CD4-positive, alpha-beta T cell (primary cell): ENCODE results near the gene PRKAG1. TPM values are rescaled to one million over a fixed set of nuclear protein-coding genes. Genes with fewer than 3 reads are reported as not detected.

Experiments used
- ATAC-seq: fragments of 200-7000 bp; cut with Tn5 transposase; one replicate; pipeline ENCODE4 v1.10.0; 2022; ENCODE audit warnings: mild to moderate bottlenecking; ENCODE audit not compliant: poor library complexity
- CTCF ChIA-PET: fragments of 350-600 bp; sonication (Branson Sonifier 250); formaldehyde crosslinking; loops from one replicate; lab custom pipeline; 2021; ENCODE audit warnings: antibody characterized with exemption, inconsistent platforms; lab: Charles Lee
- POLR2A ChIA-PET: fragments of 350-600 bp; sonication (Branson Sonifier 250); formaldehyde crosslinking; loops from one replicate; lab custom pipeline; 2021; ENCODE audit warnings: antibody characterized with exemption, inconsistent platforms; lab: Charles Lee
- DNase-seq, 14 experiments: peaks; one replicate each; pipeline ENCODE4 v3.0.0-alpha.2; 2013 to 2020; ENCODE audit warnings: mixed read lengths in 2 of 14
- H3K27ac ChIP-seq, 2 donors: one replicate each; pipeline versions ENCODE4 v1.5.1 to v1.7.0; 2013; ENCODE audit warnings: low read length in 2 of 2, low read depth in 1 of 2, mild to moderate bottlenecking in 1 of 2
- H3K27me3 ChIP-seq, 2 experiments: 1 replicate in 1 of 2; 2 replicates in 1 of 2; pipeline versions ENCODE4 v1.6.1 to v1.7.0; 2013; ENCODE audit warnings: low read length in 2 of 2, control low read depth in 1 of 2, mild to moderate bottlenecking in 1 of 2, moderate library complexity in 1 of 2; ENCODE audit not compliant: insufficient read depth in 2 of 2, control insufficient read depth in 1 of 2
- H3K36me3 ChIP-seq: one replicate; pipeline ENCODE4 v1.6.1; 2013; ENCODE audit warnings: low read length, control low read depth; ENCODE audit not compliant: insufficient read depth
- H3K4me1 ChIP-seq: one replicate; pipeline ENCODE4 v1.6.1; 2013; ENCODE audit warnings: low read length, control low read depth; ENCODE audit not compliant: insufficient read depth
- H3K4me3 ChIP-seq: one replicate; pipeline ENCODE4 v1.5.1; 2013; ENCODE audit warnings: mild to moderate bottlenecking, low read length, moderate library complexity
- H3K9me3 ChIP-seq, 2 experiments: 1 replicate in 1 of 2; 2 replicates in 1 of 2; pipeline versions ENCODE4 v1.6.1 to v1.7.0; 2013; ENCODE audit warnings: low read length in 2 of 2, mild to moderate bottlenecking in 2 of 2, control low read depth in 1 of 2, moderate library complexity in 1 of 2; ENCODE audit not compliant: control insufficient read depth in 1 of 2, insufficient read depth in 1 of 2
- H3K27ac Mint-ChIP-seq: one replicate; pipeline ENCODE4 v1.8.0; 2020; ENCODE audit warnings: mixed read lengths
- H3K27me3 Mint-ChIP-seq: one replicate; pipeline ENCODE4 v1.8.0; 2021; ENCODE audit warnings: mixed read lengths
- H3K36me3 Mint-ChIP-seq: one replicate; pipeline ENCODE4 v1.8.0; 2021; ENCODE audit warnings: low read depth, mixed read lengths
- H3K4me1 Mint-ChIP-seq: one replicate; pipeline ENCODE4 v1.8.0; 2021; ENCODE audit warnings: low read depth, mixed read lengths
- H3K4me3 Mint-ChIP-seq: one replicate; pipeline ENCODE4 v1.8.0; 2020; ENCODE audit warnings: mild to moderate bottlenecking, mixed read lengths
- H3K9me3 Mint-ChIP-seq: one replicate; pipeline ENCODE4 v1.8.0; 2020; ENCODE audit warnings: mixed read lengths
- CTCF ChIP-seq: fragments of 200-600 bp; IDR thresholded peaks from one replicate; pipeline ENCODE4 v1.8.0; 2022; ENCODE audit warnings: antibody characterized with exemption, mild to moderate bottlenecking
- intact Hi-C, 2 experiments: fragments of 100-400 bp; cut with DNase I in 1 of 2; cut with micrococcal nuclease in 1 of 2; formaldehyde crosslinking; loops; one replicate each; pipeline versions ENCODE4 v1.15.1 to v1.9.0; 2023 to 2025; cut with DNase I, micrococcal nuclease
- total RNA-seq, 174 experiments: library from RNA in 2 of 174; stranded (reverse) in 2 of 174; gene quantifications; one replicate each; pipeline ENCODE4 v1.2.3 and lab custom pipeline; 2021 to 2026

The PRKAG1 gene
- total RNA-seq, 2 experiments from 2014 or later: 34.6 to 38.2 TPM

- H3K36me3 Mint-ChIP-seq: peaks cover 94% of the 10 kb centered on the region
- H3K27me3 Mint-ChIP-seq: no peaks in the 10 kb centered on the region
- no peak overlapping the region for H3K27ac Mint-ChIP-seq
- Histone ChIP-seq H3K27ac (no peak overlapping the region), H3K27me3 (no peaks in the 10 kb centered on the region), H3K4me1 (peaks cover 11% of the 10 kb centered on the region), H3K9me3 (no peaks in the 10 kb centered on the region), H3K4me3 (no peak overlapping the region), H3K36me3 (peaks cover 98% of the 10 kb centered on the region)
- ATAC-seq (no peak), DNase-seq (no peak)
- CTCF ChIA-PET: no interaction called here
- POLR2A ChIA-PET: no interaction called here
- peaks cover 6% of the 10 kb centered on the region for H3K4me1 Mint-ChIP-seq
- H3K4me3 Mint-ChIP-seq: no peak overlapping the region
- TF ChIP-seq CTCF: no peak
- no peaks in the 10 kb centered on the region for H3K9me3 Mint-ChIP-seq
- intact Hi-C loops: loop anchor here in 1 of 2 experiments (2.0 kb wide), 1 partner anchor 45 kb away; no protein-coding TSS in a partner anchor
Measured at GRCh38 chr12:49041881-49042484, 23.4 kb upstream of the PRKAG1 start.

GRCh38 chr12:49041036-49041880 lies 22.7 kb upstream of the PRKAG1 start:
- CTCF ChIA-PET: interaction anchor here (0.9 kb wide), 1 partner anchor 23 kb away, joined by 3 read pairs; no protein-coding TSS in a partner anchor
- no peak overlapping the region for H3K4me3 Mint-ChIP-seq
- no peak for TF ChIP-seq CTCF
- no peak overlapping the region for H3K4me3 ChIP-seq
- DNase-seq (no peak), ATAC-seq (no peak)
- H3K27me3 Mint-ChIP-seq: no peaks in the 10 kb centered on the region
- peaks cover 11% of the 10 kb centered on the region for H3K4me1 ChIP-seq
- no peak overlapping the region for H3K27ac ChIP-seq
- no peaks in the 10 kb centered on the region for H3K9me3 ChIP-seq
- H3K36me3 ChIP-seq: peaks cover 96% of the 10 kb centered on the region
- H3K9me3 Mint-ChIP-seq: no peaks in the 10 kb centered on the region
- POLR2A ChIA-PET: no interaction called here
- peaks cover 6% of the 10 kb centered on the region for H3K4me1 Mint-ChIP-seq
- H3K27ac Mint-ChIP-seq: no peak overlapping the region
- no peaks in the 10 kb centered on the region for H3K27me3 ChIP-seq
- intact Hi-C loops: no loop called here
- H3K36me3 Mint-ChIP-seq: peaks cover 93% of the 10 kb centered on the region

GRCh38 chr12:49040364-49040855 lies 21.8 kb upstream of the PRKAG1 start:
- no peak overlapping the region for H3K27ac ChIP-seq
- peaks cover 92% of the 10 kb centered on the region for H3K36me3 Mint-ChIP-seq
- DNase-seq (no peak), ATAC-seq (no peak)
- H3K9me3 ChIP-seq: no peaks in the 10 kb centered on the region
- intact Hi-C loops: no loop called here
- H3K27me3 Mint-ChIP-seq: no peaks in the 10 kb centered on the region
- ChIA-PET CTCF (interaction anchor here (0.9 kb wide), 1 partner anchor 24 kb away, joined by 3 read pairs; no protein-coding TSS in a partner anchor), POLR2A (no interaction called here)
- no peak overlapping the region for H3K4me3 Mint-ChIP-seq
- no peak overlapping the region for H3K27ac Mint-ChIP-seq
- no peak for TF ChIP-seq CTCF
- no peak overlapping the region for H3K4me3 ChIP-seq
- peaks cover 6% of the 10 kb centered on the region for H3K4me1 Mint-ChIP-seq
- H3K4me1 ChIP-seq: peaks cover 11% of the 10 kb centered on the region
- peaks cover 88% of the 10 kb centered on the region for H3K36me3 ChIP-seq
- no peaks in the 10 kb centered on the region for H3K27me3 ChIP-seq
- H3K9me3 Mint-ChIP-seq: no peaks in the 10 kb centered on the region
